GM18505 (cell line): ENCODE measurements around the gene CEP41.
"Not testable (repeated sequence)": the region's sequence is repeated elsewhere in the genome, so short reads cannot be mapped to it uniquely, and the experiment has no call there.

Source experiments
- ATAC-seq: cut with Tn5 transposase; IDR thresholded peaks from one replicate; pipeline ENCODE4 v1.9.1; 2021; ENCODE audit not compliant: unreplicated experiment
- POLR2A ChIP-seq: IDR thresholded peaks from 4 replicates; pipeline ENCODE4 v1.6.1; 2011; ENCODE audit warnings: borderline replicate concordance; ENCODE audit not compliant: insufficient read depth, insufficient read length; ENCODE audit errors: extremely low read depth

CEP41 gene

DNA sequence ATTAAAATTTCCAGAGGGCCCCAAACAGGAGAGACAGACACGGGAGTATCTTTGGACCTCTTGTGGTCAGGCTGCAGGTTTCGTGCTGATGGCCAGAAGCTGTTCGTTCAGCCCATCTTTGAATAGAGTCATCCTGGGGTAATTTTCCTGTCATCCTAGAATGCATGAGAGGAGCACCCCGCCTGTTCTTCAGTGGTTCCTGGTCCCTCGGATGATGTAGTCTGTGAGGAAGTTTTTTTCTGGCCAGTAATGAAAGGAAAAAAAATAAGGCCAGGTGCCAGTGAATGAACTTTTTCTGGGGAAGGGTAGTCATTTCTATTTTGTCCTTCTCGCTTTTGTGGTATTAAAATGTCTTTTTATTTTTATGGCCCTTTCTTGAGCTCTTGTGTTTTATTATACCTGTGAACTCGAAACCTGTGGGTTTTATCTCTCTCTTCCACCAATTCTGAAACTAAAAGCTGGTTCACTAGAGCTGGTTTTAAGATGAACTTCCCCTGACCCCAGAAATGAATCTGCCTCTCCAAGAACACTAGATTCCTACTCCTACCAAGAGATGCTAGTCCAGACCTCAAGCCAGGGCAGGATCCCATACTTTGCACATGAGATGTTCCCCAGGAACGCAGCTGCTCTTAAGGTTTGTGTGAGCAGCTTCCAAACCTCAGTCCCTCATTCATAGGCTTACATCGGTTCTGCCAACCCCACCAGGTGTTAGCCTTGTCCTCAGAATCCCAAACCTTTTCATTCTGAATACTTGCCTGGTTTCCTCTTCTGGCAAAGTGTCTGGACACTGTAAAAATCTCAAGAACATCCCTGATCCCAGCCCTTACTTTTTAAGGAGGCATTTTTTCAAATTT lies 35.7 kb upstream of the CEP41 start:
- ATAC-seq: peak; percentile 70
- TF ChIP-seq POLR2A: no peak

DNA sequence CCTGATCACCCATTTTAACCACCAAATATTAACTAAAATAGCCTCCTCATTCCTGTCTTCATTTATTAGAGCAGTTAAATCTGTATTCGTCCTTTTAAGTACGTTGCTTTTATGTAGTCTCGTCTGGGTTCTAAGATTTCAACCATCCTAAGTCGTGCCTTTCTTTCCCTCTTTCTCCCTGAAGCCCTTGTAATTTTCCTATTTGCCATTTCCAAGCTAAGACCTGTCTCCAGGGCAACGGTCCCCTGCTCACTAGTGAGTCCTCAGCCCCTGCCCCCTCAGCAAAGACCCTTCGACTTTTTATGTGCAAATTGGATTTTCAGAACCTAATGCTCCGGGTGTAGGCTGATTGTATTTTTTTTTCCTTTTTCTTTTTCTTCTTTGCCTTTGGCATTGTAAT lies 35.0 kb upstream of the CEP41 start:
- TF ChIP-seq POLR2A: no peak
- ATAC-seq: no peak

DNA sequence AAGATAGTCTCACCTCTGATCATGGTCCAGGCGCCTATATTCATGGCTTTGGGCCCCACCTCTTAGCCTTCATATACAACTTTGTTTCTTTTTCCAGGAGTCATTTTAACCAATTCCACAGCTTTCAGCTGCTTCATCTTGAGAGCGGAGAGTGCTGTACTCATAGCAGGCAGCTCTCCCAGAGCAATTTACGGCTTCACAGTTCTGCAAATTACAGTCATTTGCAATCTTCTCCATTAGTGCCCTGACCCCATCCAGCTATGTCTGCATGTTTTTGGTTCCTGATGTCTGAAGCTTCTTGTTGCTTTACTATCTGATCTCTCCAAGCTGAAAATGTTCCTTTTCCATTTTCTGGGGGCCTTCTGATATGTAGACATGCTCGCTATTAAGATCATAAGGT lies 33.1 kb upstream of the CEP41 start:
- TF ChIP-seq POLR2A: no peak
- ATAC-seq: no peak

DNA sequence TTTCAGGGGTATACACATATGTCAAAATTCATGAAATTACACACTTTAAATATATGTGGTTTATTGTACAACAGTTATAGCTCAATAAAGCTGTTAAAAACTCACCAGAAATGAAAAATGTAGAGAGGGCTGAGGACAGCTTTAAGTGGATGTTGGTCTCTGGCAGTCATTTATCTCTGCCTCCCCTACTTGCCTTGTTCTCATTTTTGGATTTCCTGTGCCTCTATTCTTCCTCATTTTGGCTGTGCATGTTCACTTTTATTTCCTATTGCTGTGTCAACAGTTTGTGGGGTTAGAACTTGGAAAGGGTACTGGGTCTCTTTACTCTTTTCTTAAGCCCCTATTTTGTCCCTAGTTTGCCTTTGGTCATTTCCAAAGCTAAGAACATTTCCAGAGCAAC lies 32.5 kb upstream of the CEP41 start:
- no peak for ATAC-seq
- no peak for TF ChIP-seq POLR2A

DNA sequence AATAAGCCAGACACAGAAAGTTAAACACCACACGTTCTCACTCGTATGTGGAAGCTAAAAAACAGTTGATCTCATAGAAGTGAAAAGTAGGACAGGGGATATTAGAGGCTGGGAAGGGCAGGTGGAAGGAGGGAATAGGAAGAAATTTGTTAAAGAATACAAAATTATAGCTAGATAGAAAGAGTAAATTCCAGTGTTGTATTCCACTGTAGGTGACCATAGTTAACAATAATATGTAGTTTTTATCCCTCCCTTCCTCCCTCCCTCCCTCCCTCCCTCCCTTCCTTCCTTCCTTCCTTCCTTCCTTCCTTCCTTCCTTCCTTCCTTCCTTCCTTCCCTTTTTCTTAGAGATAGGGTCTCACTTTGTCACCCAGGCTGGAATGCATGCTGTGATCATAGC lies 31.2 kb upstream of the CEP41 start:
- ATAC-seq: no peak
- TF ChIP-seq POLR2A: no peak

DNA sequence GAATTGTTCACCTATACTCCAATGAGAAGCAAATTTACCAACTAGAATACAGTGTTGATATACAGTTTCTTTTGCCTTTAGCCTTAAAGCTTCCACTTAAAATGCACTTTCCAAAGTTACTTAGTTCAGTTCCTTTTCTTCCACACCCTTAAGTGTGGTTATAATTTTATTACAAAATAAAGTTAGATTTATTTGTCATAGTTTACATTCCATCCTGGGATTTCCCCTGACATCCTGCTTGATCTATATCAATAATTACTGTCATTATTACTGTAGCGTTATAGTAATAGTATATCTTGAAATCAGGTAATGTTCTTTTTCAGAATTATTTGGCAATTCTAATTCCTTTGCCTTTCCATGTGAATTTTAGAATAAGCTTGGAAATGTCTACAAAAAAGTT lies 27.8 kb upstream of the CEP41 start:
- no peak for ATAC-seq
- no peak for TF ChIP-seq POLR2A

DNA sequence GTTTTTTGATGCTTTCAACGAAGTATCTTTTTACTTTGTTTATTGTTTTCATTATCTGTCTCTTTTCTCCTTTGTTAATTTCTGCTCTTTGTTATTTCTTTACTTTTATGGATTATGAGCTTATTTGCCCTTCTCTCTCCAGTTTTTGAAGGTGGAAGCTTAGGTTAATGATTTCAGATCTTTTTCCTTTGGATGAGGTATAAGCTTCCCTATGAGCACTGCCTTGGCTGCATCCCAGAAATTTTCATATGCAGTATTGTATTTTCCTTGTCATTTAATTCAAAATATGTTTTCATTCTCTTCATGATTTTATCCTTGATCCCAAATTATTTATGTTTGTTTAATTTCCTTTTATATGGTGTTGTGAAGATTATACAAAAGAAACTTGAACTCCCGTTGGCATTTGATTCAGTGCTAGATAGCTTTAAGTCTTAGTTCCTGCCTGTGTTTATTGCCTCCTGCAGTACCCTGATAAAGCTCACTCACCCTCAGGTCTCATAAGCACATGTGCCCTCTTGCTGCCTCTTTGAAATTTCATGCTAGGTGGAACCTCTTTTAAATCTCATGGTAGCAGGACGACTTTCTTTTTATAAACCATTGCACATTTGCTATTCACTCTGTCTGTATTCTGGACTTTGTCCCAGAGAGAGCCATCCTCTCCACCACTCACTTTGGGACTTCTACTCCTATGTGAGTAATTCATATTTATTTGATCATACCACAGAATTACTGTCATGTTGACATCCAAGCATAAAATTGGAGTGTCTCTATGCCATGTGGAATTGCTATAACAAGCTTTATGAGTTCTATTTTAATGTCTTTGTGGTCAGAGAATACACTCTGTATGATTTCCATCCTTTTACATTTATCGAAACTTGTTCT lies 23.0 kb upstream of the CEP41 start:
- no peak for TF ChIP-seq POLR2A
- no peak for ATAC-seq

DNA sequence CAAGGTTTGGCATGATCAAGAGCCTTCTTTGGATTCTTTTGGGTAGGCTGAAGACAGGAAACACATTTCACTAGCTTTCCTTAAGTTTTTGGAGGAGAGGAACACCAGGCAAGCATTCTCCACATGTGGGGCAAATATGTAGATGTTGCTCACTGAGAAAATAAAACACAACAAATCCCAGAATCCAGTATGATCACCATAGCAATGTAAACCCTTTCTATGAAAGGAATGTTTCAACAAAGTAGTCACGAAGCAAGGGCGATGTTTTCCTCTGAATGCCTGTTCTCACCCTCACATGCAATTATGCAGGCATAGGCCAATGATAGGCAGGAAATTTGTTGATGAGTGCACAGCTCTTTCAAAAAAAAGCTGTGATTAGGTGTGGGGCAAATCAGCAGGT lies 20.5 kb upstream of the CEP41 start:
- no peak for ATAC-seq
- TF ChIP-seq POLR2A: no peak

DNA sequence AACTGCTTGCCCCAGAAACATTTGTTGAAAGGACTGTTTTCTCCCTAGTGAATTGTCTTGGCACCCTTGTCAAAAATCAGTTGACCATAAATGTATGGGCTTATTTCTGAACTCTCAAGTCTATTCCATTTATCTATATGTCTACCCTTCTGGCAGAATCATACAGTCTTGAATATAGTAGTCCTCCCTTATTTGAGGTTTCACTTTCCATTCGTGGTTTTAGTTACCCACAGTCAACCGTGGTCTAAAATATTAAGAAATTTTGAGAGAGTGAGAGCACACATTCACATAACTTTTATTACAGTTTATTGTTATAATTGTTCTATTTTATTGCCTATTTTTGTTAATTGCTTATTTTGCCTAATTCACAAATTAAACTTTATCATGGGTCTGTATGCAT lies 17.4 kb upstream of the CEP41 start:
- ATAC-seq: no peak
- TF ChIP-seq POLR2A: no peak

DNA sequence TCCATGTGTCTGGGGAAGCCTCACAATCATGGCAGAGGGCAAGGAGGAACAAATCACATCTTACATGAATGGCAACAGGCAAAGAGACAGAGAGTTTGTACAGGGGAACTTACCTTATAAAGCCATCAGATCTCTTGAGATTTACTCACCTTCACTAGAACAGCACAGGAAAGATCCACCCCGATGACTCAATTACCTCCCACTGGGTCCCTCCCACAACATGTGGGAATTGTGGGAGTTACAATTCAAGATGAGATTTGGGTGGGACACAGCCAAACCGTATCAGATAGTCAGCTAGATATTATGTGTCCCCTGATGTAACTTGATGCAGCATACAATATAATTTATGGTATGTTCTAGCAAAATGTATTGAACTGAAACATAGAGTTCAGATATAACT lies 14.1 kb upstream of the CEP41 start:
- TF ChIP-seq POLR2A: no peak
- no peak for ATAC-seq

DNA sequence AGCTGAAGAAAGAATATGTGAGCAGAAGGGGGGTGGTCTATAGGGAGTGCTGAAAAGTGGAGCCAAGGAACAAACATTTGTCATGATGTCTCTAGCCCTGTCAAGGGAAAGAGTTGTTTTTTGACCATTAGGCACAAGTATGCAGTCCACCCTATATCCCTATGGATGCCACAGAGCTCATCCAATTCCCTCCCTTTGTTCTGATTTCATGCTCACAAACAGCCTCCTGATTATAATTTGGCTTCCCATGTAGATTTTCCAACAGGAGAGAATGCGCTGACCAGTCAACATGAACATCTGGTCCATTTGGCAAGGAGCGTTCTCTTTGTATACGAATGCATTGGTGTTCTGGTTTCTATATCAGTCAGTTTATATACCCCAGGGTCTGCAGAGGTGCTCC lies 12.1 kb upstream of the CEP41 start:
- no peak for ATAC-seq
- TF ChIP-seq POLR2A: no peak

DNA sequence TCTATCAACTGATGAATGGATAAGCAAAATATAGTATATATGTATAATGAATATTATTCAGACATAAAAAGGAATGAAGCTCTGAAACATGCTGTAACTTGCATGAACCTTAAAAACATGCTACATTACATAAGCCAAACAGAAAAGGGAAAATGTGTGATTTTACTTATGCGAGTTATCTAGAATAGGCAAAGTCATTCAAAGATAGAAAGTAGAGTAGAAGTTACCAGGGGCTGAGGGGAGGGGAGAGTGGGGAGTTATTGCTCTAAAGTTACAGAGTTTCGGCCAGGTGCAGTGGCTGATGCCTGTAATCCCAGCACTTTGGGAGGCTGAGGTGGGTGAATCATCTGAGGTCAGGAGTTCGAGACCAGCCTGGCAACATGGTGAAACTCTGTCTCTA lies 10.5 kb upstream of the CEP41 start:
- ATAC-seq: not testable (repeated sequence)

DNA sequence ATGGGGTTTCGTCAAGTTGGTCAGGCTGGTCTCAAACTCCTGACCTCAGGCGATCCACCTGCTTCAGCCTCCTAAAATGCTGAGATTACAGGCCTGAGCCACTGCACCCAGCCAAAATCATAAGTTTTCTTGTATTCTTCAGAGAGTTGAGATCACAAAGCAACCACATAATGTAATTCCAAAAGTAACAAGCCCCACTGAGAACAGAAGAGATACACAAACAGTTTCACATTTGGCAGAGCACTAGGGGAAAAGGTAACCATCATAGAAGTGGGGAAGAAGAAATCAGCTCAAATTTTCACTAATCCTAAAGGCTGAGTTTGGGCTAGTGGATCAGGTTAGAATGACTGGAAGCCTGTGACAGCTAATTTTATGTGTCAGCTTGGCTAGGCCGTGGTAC lies 5.4 kb upstream of the CEP41 start:
- ATAC-seq: no peak
- TF ChIP-seq POLR2A: no peak
